GM23338 (cell line): ENCODE results near the gene CEND1. TPM values are rescaled to one million over a fixed set of nuclear protein-coding genes. Genes with fewer than 3 reads are reported as not detected.

Source experiments
- ATAC-seq: fragments of 200-7000 bp; cut with Tn5 transposase; 3 replicates; pipeline ENCODE4 v1.9.1; 2020
- DNase-seq: peaks from one replicate; pipeline ENCODE4 v3.0.0-alpha.2; 2015; ENCODE audit warnings: low spot score
- H2AFZ ChIP-seq: fragments of 200-600 bp; sonication (generic); 2 replicates; pipeline ENCODE4 v1.8.0; 2016; ENCODE audit warnings: antibody characterized with exemption, mild to moderate bottlenecking, moderate library complexity
- H3F3A ChIP-seq: fragments of 200-600 bp; sonication (generic); replicated peaks from 2 replicates; pipeline ENCODE4 v1.8.0; 2017; ENCODE audit warnings: antibody characterized with exemption, mixed run types, low read depth
- H3K27ac ChIP-seq: fragments of 200-600 bp; sonication (generic); 2 replicates; pipeline ENCODE4 v1.6.1; 2016; ENCODE audit warnings: low read depth
- H3K27me3 ChIP-seq: fragments of 200-600 bp; sonication (generic); 2 replicates; pipeline ENCODE4 v1.8.0; 2016; ENCODE audit warnings: mild to moderate bottlenecking, mixed run types, moderate library complexity; ENCODE audit not compliant: insufficient read depth
- H3K36me3 ChIP-seq: fragments of 200-600 bp; sonication (generic); 2 replicates; pipeline ENCODE4 v1.8.0; 2016; ENCODE audit warnings: mild to moderate bottlenecking; ENCODE audit not compliant: insufficient read depth
- H3K4me1 ChIP-seq: fragments of 200-600 bp; sonication (generic); 2 replicates; pipeline ENCODE4 v1.8.0; 2016; ENCODE audit warnings: mild to moderate bottlenecking, moderate library complexity; ENCODE audit not compliant: insufficient read depth
- H3K4me2 ChIP-seq: fragments of 200-600 bp; sonication (generic); 2 replicates; pipeline ENCODE4 v1.7.1; 2017; ENCODE audit warnings: mixed run types
- H3K4me3 ChIP-seq: fragments of 200-600 bp; sonication (generic); 2 replicates; pipeline ENCODE4 v1.6.1; 2016; ENCODE audit warnings: mixed run types
- H3K79me2 ChIP-seq: fragments of 200-600 bp; sonication (generic); replicated peaks from 2 replicates; pipeline ENCODE4 v1.8.0; 2017; ENCODE audit warnings: mild to moderate bottlenecking; ENCODE audit not compliant: insufficient read depth
- H3K9me2 ChIP-seq: fragments of 200-600 bp; sonication (generic); 2 replicates; pipeline ENCODE4 v1.8.0; 2017; ENCODE audit not compliant: insufficient read depth
- H4K20me1 ChIP-seq: fragments of 200-600 bp; sonication (generic); replicated peaks from 2 replicates; pipeline ENCODE4 v1.8.0; 2017; ENCODE audit warnings: mild to moderate bottlenecking; ENCODE audit not compliant: insufficient read depth
- H3K27ac Mint-ChIP-seq: 2 replicates; pipeline ENCODE4 v1.8.0; 2020; ENCODE audit warnings: inconsistent platforms, mild to moderate bottlenecking, moderate library complexity, mixed read lengths
- H3K27me3 Mint-ChIP-seq: 3 replicates; pipeline ENCODE4 v1.8.0; 2022; ENCODE audit warnings: low read depth, mild to moderate bottlenecking, moderate library complexity, mixed read lengths, inconsistent platforms; ENCODE audit not compliant: insufficient read depth, poor library complexity
- H3K36me3 Mint-ChIP-seq: 3 replicates; pipeline ENCODE4 v1.8.0; 2021; ENCODE audit warnings: low read depth, mild to moderate bottlenecking, inconsistent platforms, moderate library complexity, mixed read lengths
- H3K4me1 Mint-ChIP-seq: 3 replicates; pipeline ENCODE4 v1.8.0; 2020; ENCODE audit warnings: mild to moderate bottlenecking, inconsistent platforms, mixed read lengths
- H3K4me3 Mint-ChIP-seq: 3 replicates; pipeline ENCODE4 v1.8.0; 2021; ENCODE audit warnings: moderate library complexity, mild to moderate bottlenecking, inconsistent platforms, mixed read lengths
- H3K9me3 Mint-ChIP-seq: 3 replicates; pipeline ENCODE4 v1.8.0; 2020; ENCODE audit warnings: moderate library complexity, mild to moderate bottlenecking, inconsistent platforms, mixed read lengths
- CREB1 ChIP-seq: fragments of 250-450 bp; sonication (Bioruptor Pico); IDR thresholded peaks from 2 replicates; pipeline ENCODE4 v1.5.0; 2020; ENCODE audit warnings: low read depth, mild to moderate bottlenecking, moderate library complexity
- CTCF ChIP-seq, 2 experiments: fragments of 200-600 bp in 1 of 2; sonication (generic) in 1 of 2; conservative IDR thresholded peaks; 2 replicates each; pipeline versions ENCODE4 v1.5.1 to v1.6.1; 2016 to 2017; ENCODE audit warnings: antibody characterized with exemption in 2 of 2, low read depth in 2 of 2, mild to moderate bottlenecking in 2 of 2, moderate library complexity in 1 of 2
- EZH2phosphoT487 ChIP-seq: fragments of 200-600 bp; sonication (generic); IDR thresholded peaks from one replicate; pipeline ENCODE4 v1.8.1; 2018; ENCODE audit warnings: antibody characterized with exemption; ENCODE audit not compliant: unreplicated experiment
- REST ChIP-seq: IDR thresholded peaks from one replicate; pipeline ENCODE4 v1.6.1; 2018; ENCODE audit warnings: antibody characterized with exemption; ENCODE audit not compliant: unreplicated experiment
- ZNF114 ChIP-seq: fragments of 250-450 bp; sonication (Bioruptor Pico); IDR thresholded peaks from 2 replicates; pipeline ENCODE4 v1.5.0; 2020; ENCODE audit warnings: mild to moderate bottlenecking, moderate library complexity
- ZNF462 ChIP-seq: fragments of 250-450 bp; sonication (Bioruptor Pico); IDR thresholded peaks from 2 replicates; pipeline ENCODE4 v1.5.0; 2020; ENCODE audit warnings: mild to moderate bottlenecking, moderate library complexity
- polyA plus RNA-seq: library from polyadenylated mRNA; unstranded; fragments of >200 nt; fragmentation: Nextera tagmentation; extraction: Ambion mirVana; gene quantifications from 2 replicates; pipeline ENCODE4 v1.2.1, GENCODE V29; 2016
- total RNA-seq: library from RNA; depleted of rRNA; stranded (reverse); fragments of >200 nt; shearing (Covaris generic); gene quantifications from 2 replicates; pipeline ENCODE4 v1.2.3, GENCODE V29; 2014

Gene CEND1
- total and polyA plus RNA-seq, 2 experiments from 2014 or later, result 4.8 to 5.5 TPM

- Histone ChIP-seq H3K27ac (0 out of 2 replicates have a peak overlapping the region, but pooled peaks have one; percentile 69), H2AFZ (no peak overlapping the region), H3K27me3 (no peaks in the 10 kb centered on the region), H3K4me3 (no peak overlapping the region), H3K36me3 (peaks cover 22% of the 10 kb centered on the region), H4K20me1 (peaks cover 19% of the 10 kb centered on the region), H3K79me2 (peaks cover 14% of the 10 kb centered on the region), H3K4me1 (peaks cover 17% of the 10 kb centered on the region), H3F3A (peaks cover 39% of the 10 kb centered on the region), H3K9me2 (no peaks in the 10 kb centered on the region), H3K4me2 (no peak overlapping the region)
- Mint-ChIP-seq H3K36me3 (peaks cover 39% of the 10 kb centered on the region), H3K9me3 (peaks cover 5% of the 10 kb centered on the region; the same call in 1 of the 3 replicates), H3K27me3 (peaks cover 28% of the 10 kb centered on the region), H3K27ac (no peak overlapping the region), H3K4me3 (no peak overlapping the region), H3K4me1 (peaks cover 22% of the 10 kb centered on the region)
- ATAC-seq, result no peak
- DNase-seq, result no peak
- TF ChIP-seq CREB1 (CRISPR knock-in tag), result no peak
These were observed 26.0 kb upstream of the CEND1 start for GRCh38 chr11:815675-816432.

GRCh38 chr11:813456-814096, 23.7 kb upstream of the CEND1 start:
- Mint-ChIP-seq H3K9me3 (peaks cover 5% of the 10 kb centered on the region; the same call in 1 of the 3 replicates), H3K4me3 (no peak overlapping the region), H3K36me3 (peaks cover 46% of the 10 kb centered on the region), H3K27ac (peak overlapping the region; percentile 85; the same call in 1 of the 2 replicates), H3K27me3 (peaks cover 34% of the 10 kb centered on the region), H3K4me1 (peaks cover 22% of the 10 kb centered on the region)
- H3K4me2 ChIP-seq, result no peak overlapping the region
- peaks cover 47% of the 10 kb centered on the region for H3F3A ChIP-seq
- no peaks in the 10 kb centered on the region for H3K27me3 ChIP-seq
- no peak overlapping the region for H3K4me3 ChIP-seq
- peaks cover 22% of the 10 kb centered on the region for H3K36me3 ChIP-seq
- no peaks in the 10 kb centered on the region for H3K9me2 ChIP-seq
- no peak overlapping the region for H2AFZ ChIP-seq
- H3K4me1 ChIP-seq, result peaks cover 17% of the 10 kb centered on the region
- DNase-seq (no peak), ATAC-seq (no peak; the same call in 2 of the 3 replicates)
- peaks cover 25% of the 10 kb centered on the region for H3K79me2 ChIP-seq
- peaks cover 20% of the 10 kb centered on the region for H4K20me1 ChIP-seq
- H3K27ac ChIP-seq, result peak overlapping the region; percentile 94
- no peak for TF ChIP-seq REST
- no peak for TF ChIP-seq ZNF462 (CRISPR knock-in tag)
- TF ChIP-seq EZH2phosphoT487, result no peak
- TF ChIP-seq ZNF114, result no peak
- TF ChIP-seq CREB1 (CRISPR knock-in tag), result no peak
- TF ChIP-seq CTCF (conservative IDR thresholded peaks at IDR 0.05; ENCODE audit: low read depth in 2 of 2), result no peak
